K562 (cell line): ENCODE data around the gene SLC2A8. TPM values are rescaled to one million over a fixed set of nuclear protein-coding genes. Genes with fewer than 3 reads are reported as not detected.

Experiments
- ATF3 ChIP-seq, 2 experiments: fragments of 450-650 bp in 1 of 2; sonication (generic) in 1 of 2; formaldehyde crosslinking in 1 of 2; IDR thresholded peaks in 1 of 2; conservative IDR thresholded peaks in 1 of 2; 2 replicates each; pipeline versions ENCODE4 v1.6.1 to v1.8.1; 2016 to 2023; ENCODE audit warnings: mild to moderate bottlenecking in 2 of 2, moderate library complexity in 2 of 2, inconsistent platforms in 1 of 2, missing genetic modification reagents in 1 of 2
- BMI1 ChIP-seq: fragments of 150-350 bp; IDR thresholded peaks from 2 replicates; pipeline ENCODE4 v1.6.1; 2014; ENCODE audit warnings: low read length
- CAMTA2 ChIP-seq: fragments of 250-450 bp; sonication (Bioruptor Pico); conservative IDR thresholded peaks from 2 replicates; pipeline ENCODE4 v1.5.1; 2022
- CHD4 ChIP-seq: fragments of 200-600 bp; sonication (generic); IDR thresholded peaks from 3 replicates; pipeline ENCODE4 v1.6.1; 2012; ENCODE audit warnings: low read depth, mild to moderate bottlenecking, mixed read lengths, low read length, inconsistent platforms; ENCODE audit not compliant: insufficient read depth, insufficient replicate concordance, poor library complexity, severe bottlenecking
- CREM ChIP-seq: IDR thresholded peaks from 2 replicates; pipeline ENCODE4 v1.6.1; 2014; ENCODE audit warnings: antibody characterized with exemption, low read depth
- DDX20 ChIP-seq: fragments of 450-650 bp; IDR thresholded peaks from 2 replicates; pipeline ENCODE4 v1.6.1; 2016; ENCODE audit warnings: missing genetic modification characterization, low read depth, mild to moderate bottlenecking, missing compliant biosample characterization, moderate library complexity
- ETV5 ChIP-seq: sonication (generic); formaldehyde crosslinking; IDR thresholded peaks from 2 replicates; pipeline ENCODE4 v1.4.0; 2020; ENCODE audit warnings: low read depth, mild to moderate bottlenecking, missing genetic modification reagents
- GTF2E2 ChIP-seq: fragments of 200-800 bp; sonication (Bioruptor generic); IDR thresholded peaks from 2 replicates; pipeline ENCODE4 v1.6.1; 2016; ENCODE audit warnings: missing genetic modification characterization, missing compliant biosample characterization
- HES1 ChIP-seq: fragments of 450-650 bp; IDR thresholded peaks from 2 replicates; pipeline ENCODE4 v1.6.1; 2016; ENCODE audit warnings: low read depth, mild to moderate bottlenecking, moderate library complexity
- HLTF ChIP-seq: fragments of 450-650 bp; IDR thresholded peaks from 2 replicates; pipeline ENCODE4 v1.6.1; 2016
- KDM1A ChIP-seq, 2 experiments: fragments of 450-650 bp; IDR thresholded peaks; 2 replicates each; pipeline ENCODE4 v1.6.1; 2016; ENCODE audit warnings: mild to moderate bottlenecking in 2 of 2
- NCOA6 ChIP-seq: fragments of 450-650 bp; IDR thresholded peaks from 2 replicates; pipeline ENCODE4 v1.6.1; 2017; ENCODE audit warnings: mild to moderate bottlenecking
- NEUROD1 ChIP-seq: fragments of 150-350 bp; IDR thresholded peaks from 2 replicates; pipeline ENCODE4 v1.6.1; 2014; ENCODE audit warnings: borderline replicate concordance, low read length, low read depth; ENCODE audit not compliant: partially characterized antibody
- NR2C1 ChIP-seq, 2 experiments: fragments of 450-650 bp; IDR thresholded peaks; 2 replicates each; pipeline ENCODE4 v1.6.1; 2017; ENCODE audit warnings: mild to moderate bottlenecking in 2 of 2, antibody characterized with exemption in 1 of 2, inconsistent platforms in 1 of 2, missing compliant biosample characterization in 1 of 2, missing genetic modification characterization in 1 of 2
- POLR2AphosphoS2 ChIP-seq: IDR thresholded peaks from 2 replicates; pipeline ENCODE4 v1.6.1; 2012; ENCODE audit warnings: low read length, improper control_type of control experiment
- SRSF1 ChIP-seq: fragments of 200-400 bp; formaldehyde crosslinking; IDR thresholded peaks from 2 replicates; pipeline ENCODE4 v1.6.1; 2017; ENCODE audit warnings: mild to moderate bottlenecking, low read depth, low read length, moderate library complexity
- ZMIZ1 ChIP-seq, 2 experiments: fragments of 150-350 bp in 1 of 2; IDR thresholded peaks; 2 replicates each; pipeline ENCODE4 v1.6.1; 2012 to 2016; ENCODE audit warnings: low read depth in 2 of 2, low read length in 2 of 2, mild to moderate bottlenecking in 1 of 2, moderate library complexity in 1 of 2
- ZNF124 ChIP-seq: sonication (generic); formaldehyde crosslinking; IDR thresholded peaks from 2 replicates; pipeline ENCODE4 v1.8.1; 2022; ENCODE audit warnings: missing genetic modification reagents
- ZNF212 ChIP-seq: fragments of 450-650 bp; formaldehyde crosslinking; IDR thresholded peaks from 2 replicates; pipeline ENCODE4 v1.4.0; 2020; ENCODE audit warnings: mild to moderate bottlenecking
- ZNF384 ChIP-seq: IDR thresholded peaks from 2 replicates; pipeline ENCODE4 v1.6.1; 2012; ENCODE audit warnings: low read depth, low read length, improper control_type of control experiment
- ZNF431 ChIP-seq: sonication (generic); formaldehyde crosslinking; IDR thresholded peaks from 2 replicates; pipeline ENCODE4 v1.8.0; 2022; ENCODE audit warnings: mild to moderate bottlenecking, missing genetic modification reagents
- ZNF77 ChIP-seq: fragments of 250-450 bp; sonication (Bioruptor Pico); IDR thresholded peaks from 2 replicates; pipeline ENCODE4 v1.5.0; 2020
- polyA plus RNA-seq, 8 experiments: library from polyadenylated mRNA; depleted of rRNA in 4 of 8; stranded (reverse) in 5 of 8; unstranded in 3 of 8; fragments of >200 nt; fragmentation: Nextera tagmentation in 2 of 8; fragmentation: Illumina TruSeq in 1 of 8; extraction: Ambion mirVana in 2 of 8; extraction: Trizol in 1 of 8; gene quantifications; 2 replicates each; pipeline versions ENCODE4 v1.2.1 to v1.2.3, GENCODE V29; 2011 to 2014; ENCODE audit warnings: inconsistent platforms in 1 of 8, missing spikeins in 1 of 8
- total RNA-seq, 7 experiments: library from RNA; depleted of rRNA in 6 of 7; stranded (reverse); fragments of >200 nt in 6 of 7; fragmentation: Illumina TruSeq in 2 of 7; extraction: Trizol in 2 of 7; gene quantifications; 2 replicates each; pipeline versions ENCODE4 v1.2.1 to v1.2.3, GENCODE V29; 2011 to 2021; ENCODE audit warnings: low replicate concordance in 1 of 7

SLC2A8 gene
- total and polyA plus RNA-seq, 9 of the 15 experiments (the other 6 are each of a cell fraction or from before 2014, with no cell fraction given) = 0.13 to 12.9 (median 5.2) TPM

- TF ChIP-seq ZNF212 (CRISPR knock-in tag) = no peak
- TF ChIP-seq SRSF1 = no peak
- TF ChIP-seq ZNF124 (CRISPR knock-in tag) = no peak
- TF ChIP-seq HES1 = no peak
- TF ChIP-seq NCOA6 = no peak
- no peak for TF ChIP-seq BMI1
- no peak; a peak in 1 of 4 replicates for TF ChIP-seq KDM1A (IDR thresholded peaks at IDR 0.05)
- TF ChIP-seq ZMIZ1 (IDR thresholded peaks at IDR 0.05; ENCODE audit: low read depth in 2 of 2, low read length in 2 of 2) = peak in 1 of 2 experiments; percentile 74; a peak in 2 of 4 replicates
- peak; percentile 71; the same call in 1 of the 2 replicates for TF ChIP-seq GTF2E2 (tag)
- TF ChIP-seq NR2C1 (IDR thresholded peaks at IDR 0.05) = no peak
- TF ChIP-seq NR2C1 (tag; IDR thresholded peaks at IDR 0.05) = peak; percentile 29; the same call in 1 of the 2 replicates
- no peak for TF ChIP-seq HLTF
- no peak for TF ChIP-seq ZNF384
- TF ChIP-seq CHD4 = no peak
- TF ChIP-seq ETV5 (CRISPR knock-in tag) = peak; percentile 49; the same call in 1 of the 2 replicates
- no peak for TF ChIP-seq CAMTA2
- TF ChIP-seq CREM = peak; percentile 99
- no peak for TF ChIP-seq ATF3 (IDR thresholded peaks at IDR 0.05)
- TF ChIP-seq ATF3 (CRISPR knock-in tag; conservative IDR thresholded peaks at IDR 0.05) = no peak
- no peak for TF ChIP-seq ZNF77 (CRISPR knock-in tag)
- TF ChIP-seq NEUROD1 = no peak
- TF ChIP-seq DDX20 (tag) = 0 out of 2 replicates have a peak, but pooled peaks have one; percentile 29
- no peak for TF ChIP-seq ZNF431 (CRISPR knock-in tag)
- no peak for TF ChIP-seq POLR2AphosphoS2
Measured at GRCh38 chr9:127423934-127424675, 27.1 kb downstream of the SLC2A8 start, which contains the start of gene ZNF79 (continued).
